ENCODE measurements around the gene HS1BP3. TPM values are rescaled to one million over a fixed set of nuclear protein-coding genes. Genes with fewer than 3 reads are reported as not detected.
A peak's percentile ranks its signal among the peaks of the same experiment; 100 is the strongest.

Gene HS1BP3
- total and polyA plus RNA-seq, 5 experiments from 2014 or later = 11.0 to 15.5 (median 15.4) TPM

DNA sequence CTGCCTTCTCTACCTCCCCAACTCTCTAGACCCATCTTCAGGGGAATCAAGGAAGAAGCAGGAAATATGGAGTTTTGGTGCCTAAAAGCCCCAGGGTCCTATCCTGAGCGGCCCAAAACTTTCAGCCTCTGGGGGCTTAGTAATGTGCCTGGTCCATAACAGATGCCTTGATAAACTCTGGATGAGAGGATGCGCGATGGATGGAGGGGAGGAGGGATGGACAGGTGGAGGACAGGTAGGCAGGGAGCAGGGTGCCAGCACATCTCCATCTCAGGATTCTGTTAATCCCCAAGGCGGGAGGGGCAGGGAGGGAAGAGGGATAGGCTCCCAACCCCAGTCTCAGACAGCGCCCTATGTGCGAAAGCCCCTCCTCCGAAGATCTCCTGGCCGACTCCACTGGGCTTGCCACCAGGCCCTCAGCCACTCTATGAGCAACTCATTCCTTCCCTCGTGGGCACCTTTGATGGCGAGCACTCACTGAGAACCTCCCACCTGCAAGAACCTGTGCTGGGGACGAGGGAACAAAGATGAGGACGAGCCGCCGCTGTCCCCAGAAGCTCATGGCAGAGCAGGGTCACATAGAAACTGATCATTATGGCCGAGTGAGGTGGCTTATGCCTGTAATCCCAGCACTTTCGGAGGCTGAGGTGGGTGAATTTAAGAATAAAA is 23.1 kb downstream of the HS1BP3 start:
- Mint-ChIP-seq H3K9me3 (no peaks in the 10 kb centered on the region), H3K4me3 (no peak overlapping the region), H3K36me3 (peaks cover 0 to 24% (median 4%) of the 10 kb centered on the region in 3 donors), H3K4me1 (peaks cover 0 to 4% (median 1%) of the 10 kb centered on the region in 4 donors), H3K27me3 (no peaks in the 10 kb centered on the region), H3K27ac (no peak overlapping the region)
- peak in 1 of 10 donors; percentile 53 for DNase-seq
- ATAC-seq = no peak
- POLR2A ChIA-PET = no interaction called here

DNA sequence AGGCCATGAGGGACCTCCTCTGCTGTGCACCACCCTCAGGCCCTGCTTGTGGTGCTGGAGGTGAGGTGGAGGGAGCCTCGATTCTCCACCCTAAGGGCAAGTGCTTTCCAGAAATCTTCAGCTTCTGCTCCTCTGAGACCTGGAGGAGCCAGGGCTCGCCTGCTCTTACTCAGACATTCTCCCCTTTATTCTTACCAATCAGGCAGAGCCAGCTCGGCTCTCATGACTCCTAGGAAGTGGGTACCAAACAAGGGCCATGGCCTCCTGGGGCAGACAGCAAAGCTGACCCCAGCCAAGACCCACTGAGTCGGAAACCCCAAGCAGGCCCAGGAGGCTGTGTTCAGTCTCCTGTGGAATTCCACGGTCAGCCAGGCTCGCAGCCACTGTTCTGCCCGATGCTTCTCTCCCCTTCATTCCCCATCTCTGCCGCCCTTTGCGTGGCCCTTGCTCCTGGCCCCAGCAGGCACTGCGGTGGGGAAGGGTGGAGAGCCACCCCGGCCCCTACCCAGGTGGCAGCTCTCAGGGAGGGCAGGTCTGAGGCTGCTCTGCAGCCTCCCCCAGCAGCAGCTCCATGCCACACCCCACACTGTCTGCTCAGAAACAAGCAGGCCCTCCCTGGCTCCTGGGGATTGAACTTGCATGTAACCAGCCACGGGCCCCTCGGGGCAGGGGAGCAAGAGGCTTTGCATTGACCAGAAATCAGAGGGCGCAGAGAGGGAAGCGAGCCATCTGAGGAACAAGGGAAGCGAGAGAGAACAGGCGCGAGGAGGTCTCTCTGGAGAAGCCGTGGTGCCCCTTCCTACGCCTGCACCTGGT is 24.0 kb downstream of the HS1BP3 start:
- H3K27me3 Mint-ChIP-seq = no peaks in the 10 kb centered on the region
- peaks cover 0 to 3% (median 1%) of the 10 kb centered on the region in 4 donors for H3K4me1 Mint-ChIP-seq
- no peak overlapping the region for H3K4me3 Mint-ChIP-seq
- H3K36me3 Mint-ChIP-seq = peaks cover 0 to 30% (median 8%) of the 10 kb centered on the region in 3 donors
- no peaks in the 10 kb centered on the region for H3K9me3 Mint-ChIP-seq
- DNase-seq (peak in 1 of 10 donors; percentile 61), ATAC-seq (no peak)
- H3K27ac Mint-ChIP-seq = no peak overlapping the region
- POLR2A ChIA-PET = no interaction called here

DNA sequence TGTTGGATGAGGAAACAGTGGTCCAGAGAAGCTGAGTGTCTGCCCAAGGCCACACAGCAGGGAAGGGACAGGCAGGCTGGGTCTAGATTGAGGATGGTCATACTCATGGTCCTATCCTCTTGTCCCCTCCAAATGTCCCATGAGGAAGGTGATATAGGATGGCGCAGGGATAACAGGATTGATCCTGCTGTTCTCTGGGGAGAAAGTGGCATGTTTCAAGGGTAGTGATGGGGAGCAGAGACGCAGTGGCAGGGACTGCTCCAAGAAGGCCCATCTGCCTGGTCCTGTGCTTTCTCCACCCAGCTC is 24.6 kb downstream of the HS1BP3 start:
- POLR2A ChIA-PET = no interaction called here
- Mint-ChIP-seq H3K27me3 (no peaks in the 10 kb centered on the region), H3K9me3 (no peaks in the 10 kb centered on the region), H3K36me3 (peaks cover 0 to 34% (median 8%) of the 10 kb centered on the region in 3 donors), H3K27ac (no peak overlapping the region), H3K4me3 (no peak overlapping the region), H3K4me1 (peaks cover 0 to 3% (median 0%) of the 10 kb centered on the region in 4 donors)
- DNase-seq (no peak), ATAC-seq (no peak)

DNA sequence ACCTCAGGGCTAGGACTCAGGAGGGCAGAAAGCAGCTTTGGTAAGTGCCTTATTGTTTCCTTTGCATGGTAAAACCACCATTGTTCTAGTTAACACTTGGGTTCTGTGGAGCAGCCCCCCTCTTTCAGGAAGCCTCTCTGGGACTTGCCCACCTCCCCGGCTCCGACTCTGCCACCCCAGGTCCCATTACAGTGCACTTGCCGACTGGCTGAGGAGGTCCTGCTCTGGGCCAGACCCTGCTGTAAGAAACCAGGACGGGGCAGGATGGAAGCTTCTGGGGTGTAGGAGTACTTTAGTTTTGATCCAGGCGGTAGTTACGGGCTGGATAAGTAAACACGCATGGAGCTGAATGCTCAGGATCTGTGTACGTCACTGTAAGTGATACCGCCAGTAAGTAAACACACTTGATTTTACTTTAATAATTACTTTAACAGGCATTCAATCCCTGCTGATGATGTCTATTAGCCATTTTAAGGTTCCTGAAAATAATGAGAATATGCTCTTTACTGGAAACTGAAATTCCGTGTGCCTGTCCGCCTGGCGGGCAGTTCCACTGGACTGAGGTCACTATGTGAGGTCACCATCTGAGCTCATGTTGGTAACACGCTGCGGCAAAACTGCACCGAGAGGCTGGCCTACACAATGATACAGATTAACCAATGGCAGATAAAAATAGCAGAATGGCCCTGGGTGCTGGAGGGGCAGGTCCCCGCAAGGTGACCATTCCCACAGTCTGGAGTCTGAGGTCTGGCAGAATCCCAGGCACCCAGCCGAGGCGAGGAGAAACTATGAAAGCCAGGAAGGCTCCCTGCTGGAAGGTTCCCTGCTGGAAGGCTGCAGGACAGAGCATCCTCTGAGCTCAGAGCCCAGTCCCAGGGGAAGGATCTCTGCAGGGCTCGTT is 25.2 kb downstream of the HS1BP3 start:
- Mint-ChIP-seq H3K4me3 (no peak overlapping the region), H3K36me3 (peaks cover 1 to 40% (median 10%) of the 10 kb centered on the region in 3 donors), H3K27me3 (no peaks in the 10 kb centered on the region), H3K27ac (no peak overlapping the region), H3K4me1 (peaks cover 0 to 3% (median under 1%) of the 10 kb centered on the region in 4 donors), H3K9me3 (no peaks in the 10 kb centered on the region)
- DNase-seq (peak in 1 of 10 donors; percentile 56), ATAC-seq (no peak)
- POLR2A ChIA-PET = no interaction called here

DNA sequence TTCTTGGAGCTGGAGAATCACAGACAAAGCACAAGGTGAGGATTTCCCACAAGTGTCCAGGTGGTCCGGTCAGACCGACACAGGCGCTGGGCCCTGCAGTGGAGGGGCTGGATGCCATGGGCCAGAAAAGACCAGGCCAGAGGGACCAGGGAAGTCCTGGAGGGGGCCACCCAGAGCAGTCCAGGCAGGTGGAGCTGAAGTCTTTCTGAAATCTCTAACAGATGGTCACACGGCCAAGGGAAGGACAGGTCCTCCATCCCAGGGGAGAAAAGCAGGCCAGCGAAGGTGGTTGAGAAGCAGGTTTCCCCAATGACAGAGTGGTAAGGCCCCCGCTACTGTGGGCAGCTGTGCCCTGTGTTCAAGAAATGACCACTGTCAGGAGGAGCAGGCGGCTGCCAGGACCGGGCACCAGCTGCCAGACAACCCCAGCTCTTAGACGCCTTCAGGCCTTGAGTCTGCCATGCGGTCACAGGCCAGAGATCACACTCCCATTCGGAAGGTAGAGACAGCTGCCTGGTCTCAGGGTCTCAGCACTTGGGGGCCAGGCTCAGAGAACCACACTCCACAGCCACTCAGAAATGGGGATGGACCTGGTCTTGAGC is 25.9 kb downstream of the HS1BP3 start:
- Mint-ChIP-seq H3K36me3 (peaks cover 5 to 46% (median 16%) of the 10 kb centered on the region in 3 donors), H3K4me1 (peaks cover 0 to 6% (median 1%) of the 10 kb centered on the region in 4 donors), H3K27me3 (no peaks in the 10 kb centered on the region), H3K4me3 (no peak overlapping the region), H3K27ac (no peak overlapping the region), H3K9me3 (no peaks in the 10 kb centered on the region)
- POLR2A ChIA-PET = no interaction called here
- peak in 1 of 10 donors; percentile 30 for DNase-seq
- no peak for ATAC-seq

DNA sequence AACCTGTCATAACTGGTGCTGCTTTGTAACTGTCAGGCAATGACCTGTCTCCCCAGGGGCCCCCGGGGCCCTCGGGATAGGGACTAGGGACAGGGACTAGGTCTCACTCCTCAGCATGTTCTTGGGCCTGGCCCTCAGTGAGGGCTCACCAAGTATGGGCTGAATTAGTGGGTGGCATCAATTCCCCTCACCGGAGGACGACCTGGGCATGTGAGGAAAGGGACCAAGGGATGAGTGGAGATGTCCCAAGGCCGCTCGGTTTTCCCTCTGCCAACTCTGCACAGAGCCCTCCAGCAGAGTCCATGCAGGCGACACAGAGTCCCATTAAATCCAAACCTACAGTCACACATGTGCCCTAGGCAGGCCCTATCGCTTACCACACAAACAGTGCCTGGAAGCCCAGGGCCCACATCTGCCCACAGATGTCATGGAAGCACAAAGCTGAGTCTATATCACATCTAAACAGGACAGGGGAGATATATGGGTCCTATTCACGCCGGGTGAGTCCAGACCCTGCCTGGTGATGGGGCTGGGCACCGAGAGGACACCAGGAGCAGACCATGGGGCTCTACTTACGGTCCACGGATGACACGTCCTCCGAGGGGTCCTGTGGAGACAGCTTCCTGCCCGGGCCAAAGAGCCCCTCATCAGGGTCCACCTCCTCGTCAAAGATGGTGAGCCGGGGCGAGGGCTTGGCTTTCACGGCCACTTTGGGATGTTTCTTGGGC is 26.6 kb downstream of the HS1BP3 start:
- H3K27me3 Mint-ChIP-seq = no peaks in the 10 kb centered on the region
- DNase-seq = peak in 1 of 10 donors; percentile 58
- peaks cover 0 to 8% (median 3%) of the 10 kb centered on the region in 4 donors for H3K4me1 Mint-ChIP-seq
- POLR2A ChIA-PET = no interaction called here
- no peak overlapping the region for H3K27ac Mint-ChIP-seq
- H3K9me3 Mint-ChIP-seq = no peaks in the 10 kb centered on the region
- peaks cover 5 to 52% (median 16%) of the 10 kb centered on the region in 3 donors for H3K36me3 Mint-ChIP-seq
- ATAC-seq = no peak
- H3K4me3 Mint-ChIP-seq = no peak overlapping the region

DNA sequence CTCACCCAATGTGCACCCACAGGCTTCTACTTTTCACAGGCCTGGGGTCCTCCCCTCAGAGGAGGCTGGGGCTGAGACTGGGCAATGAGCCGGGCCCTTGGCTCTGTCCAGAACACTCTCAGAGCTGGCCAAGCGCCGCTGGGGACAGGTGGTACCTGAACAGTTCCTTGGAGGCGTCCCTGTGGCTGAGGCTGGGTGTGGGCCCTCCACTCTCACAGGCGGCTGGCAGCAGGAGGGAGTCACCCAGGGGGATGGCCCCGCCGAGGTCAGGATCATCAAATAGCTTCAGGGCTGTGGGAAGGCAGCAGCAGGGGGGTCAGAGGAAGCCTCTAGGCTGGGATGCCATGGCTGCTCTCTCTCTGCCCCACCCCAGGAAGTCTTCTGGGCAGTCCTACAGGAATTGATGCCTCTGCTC is 27.1 kb downstream of the HS1BP3 start:
- H3K36me3 Mint-ChIP-seq = peaks cover 5 to 52% (median 16%) of the 10 kb centered on the region in 3 donors
- H3K4me1 Mint-ChIP-seq = peaks cover 0 to 9% (median 2%) of the 10 kb centered on the region in 4 donors
- ATAC-seq (no peak), DNase-seq (peak in 1 of 10 donors; percentile 24)
- H3K27me3 Mint-ChIP-seq = no peaks in the 10 kb centered on the region
- no peak overlapping the region for H3K27ac Mint-ChIP-seq
- no peak overlapping the region for H3K4me3 Mint-ChIP-seq
- POLR2A ChIA-PET = no interaction called here
- H3K9me3 Mint-ChIP-seq = no peaks in the 10 kb centered on the region

DNA sequence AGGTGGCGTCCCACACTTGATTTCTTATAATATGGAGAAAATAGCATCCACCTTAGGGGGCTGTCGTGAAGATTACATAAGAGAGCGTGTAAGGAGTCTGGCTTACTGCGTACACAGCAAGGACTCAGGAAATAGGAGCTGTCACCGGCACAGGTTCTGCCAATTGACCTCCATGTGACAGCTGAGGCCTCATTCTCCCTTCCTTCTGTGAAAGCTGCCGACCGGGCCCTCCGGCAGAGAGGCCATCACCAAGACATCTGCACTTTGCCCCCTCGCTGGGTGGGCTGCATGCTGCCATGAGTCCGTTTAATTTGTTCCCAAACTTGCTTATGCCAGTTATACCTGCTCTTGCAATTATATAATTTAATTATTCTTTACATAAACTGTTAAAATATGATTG is 27.7 kb downstream of the HS1BP3 start:
- Mint-ChIP-seq H3K36me3 (peaks cover 5 to 48% (median 16%) of the 10 kb centered on the region in 3 donors), H3K27ac (no peak overlapping the region), H3K27me3 (no peaks in the 10 kb centered on the region), H3K4me3 (no peak overlapping the region), H3K9me3 (no peaks in the 10 kb centered on the region), H3K4me1 (peaks cover 0 to 9% (median 1%) of the 10 kb centered on the region in 4 donors)
- POLR2A ChIA-PET = no interaction called here
- ATAC-seq (no peak), DNase-seq (no peak)

DNA sequence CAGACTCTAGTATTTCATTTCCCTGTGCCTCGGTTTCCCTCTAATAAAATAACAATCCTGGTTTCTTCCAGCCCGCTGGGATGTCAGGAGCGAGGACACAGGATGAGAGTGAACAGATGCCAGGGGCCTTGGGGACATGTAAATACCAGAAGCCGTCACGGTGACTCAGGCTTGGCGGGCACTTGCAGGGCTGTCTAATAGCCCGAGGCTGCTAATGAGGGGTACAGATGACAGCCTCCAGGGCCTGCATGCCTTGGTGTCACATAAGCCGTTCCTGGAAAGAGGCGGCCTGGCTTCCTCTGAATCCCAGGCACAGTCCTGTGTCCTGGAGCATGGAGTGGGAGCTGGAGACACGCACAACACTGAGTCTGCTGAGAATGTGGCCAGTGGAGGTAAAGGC is 28.2 kb downstream of the HS1BP3 start:
- POLR2A ChIA-PET = no interaction called here
- Mint-ChIP-seq H3K36me3 (peaks cover 5 to 48% (median 16%) of the 10 kb centered on the region in 3 donors), H3K27me3 (no peaks in the 10 kb centered on the region)

DNA sequence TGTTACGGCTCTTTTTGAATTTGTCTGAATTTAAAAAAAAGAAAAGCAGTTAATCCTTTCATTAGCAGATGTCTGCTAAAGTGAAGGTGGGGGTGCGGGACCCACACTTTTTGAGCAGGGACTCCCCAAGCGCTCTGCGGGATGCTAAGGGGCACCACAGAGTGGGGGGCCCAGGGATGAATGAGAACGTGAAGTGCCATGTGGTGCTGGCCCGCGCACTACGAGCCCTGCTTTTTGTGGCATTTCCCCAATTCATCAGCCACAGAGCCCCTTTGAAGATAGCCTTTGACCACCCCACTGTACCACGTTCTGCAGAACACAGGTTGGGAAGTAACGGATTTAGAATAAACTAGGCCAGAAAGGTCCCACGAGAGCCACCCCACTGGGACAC is 28.6 kb downstream of the HS1BP3 start:
- peaks cover 5 to 48% (median 16%) of the 10 kb centered on the region in 3 donors for H3K36me3 Mint-ChIP-seq
- DNase-seq (no peak), ATAC-seq (no peak)
- H3K4me3 Mint-ChIP-seq = no peak overlapping the region
- no peaks in the 10 kb centered on the region for H3K27me3 Mint-ChIP-seq
- no peaks in the 10 kb centered on the region for H3K9me3 Mint-ChIP-seq
- no peak overlapping the region for H3K27ac Mint-ChIP-seq
- POLR2A ChIA-PET = no interaction called here
- H3K4me1 Mint-ChIP-seq = peaks cover 0 to 9% (median 3%) of the 10 kb centered on the region in 4 donors

More for the DNA sequence above, 28.2 kb downstream of the HS1BP3 start:
- Mint-ChIP-seq H3K27ac (no peak overlapping the region), H3K4me1 (peaks cover 0 to 9% (median 2%) of the 10 kb centered on the region in 4 donors), H3K9me3 (no peaks in the 10 kb centered on the region), H3K4me3 (no peak overlapping the region)
- ATAC-seq = no peak
- DNase-seq = peak in 1 of 10 donors; percentile 48

DNA sequence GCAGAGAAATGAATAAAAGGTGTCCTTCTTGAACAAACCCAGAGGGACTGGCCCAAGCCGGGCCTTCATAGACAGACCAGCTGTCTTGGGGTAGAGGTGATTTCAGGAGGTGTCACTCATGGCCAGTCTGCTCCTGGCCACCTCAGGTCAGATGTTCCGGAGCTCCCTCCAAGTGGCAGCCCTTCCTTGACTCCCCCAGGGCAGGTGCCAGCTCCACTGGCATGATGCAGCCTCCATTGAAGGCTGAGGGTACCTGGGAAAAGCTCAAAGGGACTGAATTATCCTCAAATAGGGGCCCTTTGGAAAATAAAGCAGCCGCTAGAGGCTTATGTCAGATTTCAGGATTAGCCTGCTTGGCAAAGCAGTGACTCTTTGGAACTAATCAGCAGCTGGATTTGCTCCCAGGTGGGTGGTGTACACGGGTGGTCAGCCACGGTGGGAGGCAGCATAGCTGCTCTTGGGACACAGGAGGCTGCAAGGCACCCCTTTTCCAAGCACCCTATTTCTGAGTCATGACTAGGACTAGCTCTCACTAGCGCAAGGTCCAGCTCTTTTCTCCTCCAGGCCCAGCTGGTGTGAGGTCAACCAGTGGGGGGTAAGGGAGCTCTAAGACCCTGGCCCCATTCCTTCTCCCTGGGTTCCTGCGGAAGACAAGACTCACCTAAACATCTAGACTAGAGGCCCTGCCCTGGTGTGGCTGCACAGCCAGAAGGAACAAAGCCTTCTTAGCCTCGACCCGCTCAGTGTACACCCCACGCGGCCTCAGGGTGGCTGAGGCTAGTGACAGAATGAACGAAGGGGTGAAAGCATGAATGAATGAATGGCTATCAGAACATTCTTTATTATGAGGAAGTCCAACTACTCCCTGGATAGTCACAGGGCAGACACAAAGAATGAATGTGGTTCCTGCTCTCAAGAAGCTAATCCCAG is 29.3 kb downstream of the HS1BP3 start:
- Mint-ChIP-seq H3K4me3 (no peak overlapping the region), H3K27me3 (no peaks in the 10 kb centered on the region), H3K36me3 (peaks cover 5 to 48% (median 16%) of the 10 kb centered on the region in 3 donors), H3K4me1 (peaks cover 0 to 9% (median 3%) of the 10 kb centered on the region in 4 donors), H3K27ac (peak overlapping the region in 2 of 10 donors; percentile 50 to 75), H3K9me3 (no peaks in the 10 kb centered on the region)
- DNase-seq (no peak), ATAC-seq (no peak)
- POLR2A ChIA-PET = no interaction called here

All from naive thymus-derived CD8-positive, alpha-beta T cell (primary cell).